GM23338 (cell line): ENCODE data around the gene DDX41. TPM values are rescaled to one million over a fixed set of nuclear protein-coding genes. Genes with fewer than 3 reads are reported as not detected.

Source experiments
- ATAC-seq: fragments of 200-7000 bp; cut with Tn5 transposase; 3 replicates; pipeline ENCODE4 v1.9.1; 2020
- DNase-seq: peaks from one replicate; pipeline ENCODE4 v3.0.0-alpha.2; 2015; ENCODE audit warnings: low spot score
- H2AFZ ChIP-seq: fragments of 200-600 bp; sonication (generic); 2 replicates; pipeline ENCODE4 v1.8.0; 2016; ENCODE audit warnings: antibody characterized with exemption, mild to moderate bottlenecking, moderate library complexity
- H3F3A ChIP-seq: fragments of 200-600 bp; sonication (generic); replicated peaks from 2 replicates; pipeline ENCODE4 v1.8.0; 2017; ENCODE audit warnings: antibody characterized with exemption, mixed run types, low read depth
- H3K27ac ChIP-seq: fragments of 200-600 bp; sonication (generic); 2 replicates; pipeline ENCODE4 v1.6.1; 2016; ENCODE audit warnings: low read depth
- H3K27me3 ChIP-seq: fragments of 200-600 bp; sonication (generic); 2 replicates; pipeline ENCODE4 v1.8.0; 2016; ENCODE audit warnings: mild to moderate bottlenecking, mixed run types, moderate library complexity; ENCODE audit not compliant: insufficient read depth
- H3K36me3 ChIP-seq: fragments of 200-600 bp; sonication (generic); 2 replicates; pipeline ENCODE4 v1.8.0; 2016; ENCODE audit warnings: mild to moderate bottlenecking; ENCODE audit not compliant: insufficient read depth
- H3K4me1 ChIP-seq: fragments of 200-600 bp; sonication (generic); 2 replicates; pipeline ENCODE4 v1.8.0; 2016; ENCODE audit warnings: mild to moderate bottlenecking, moderate library complexity; ENCODE audit not compliant: insufficient read depth
- H3K4me2 ChIP-seq: fragments of 200-600 bp; sonication (generic); 2 replicates; pipeline ENCODE4 v1.7.1; 2017; ENCODE audit warnings: mixed run types
- H3K4me3 ChIP-seq: fragments of 200-600 bp; sonication (generic); 2 replicates; pipeline ENCODE4 v1.6.1; 2016; ENCODE audit warnings: mixed run types
- H3K79me2 ChIP-seq: fragments of 200-600 bp; sonication (generic); replicated peaks from 2 replicates; pipeline ENCODE4 v1.8.0; 2017; ENCODE audit warnings: mild to moderate bottlenecking; ENCODE audit not compliant: insufficient read depth
- H3K9me2 ChIP-seq: fragments of 200-600 bp; sonication (generic); 2 replicates; pipeline ENCODE4 v1.8.0; 2017; ENCODE audit not compliant: insufficient read depth
- H4K20me1 ChIP-seq: fragments of 200-600 bp; sonication (generic); replicated peaks from 2 replicates; pipeline ENCODE4 v1.8.0; 2017; ENCODE audit warnings: mild to moderate bottlenecking; ENCODE audit not compliant: insufficient read depth
- H3K27ac Mint-ChIP-seq: 2 replicates; pipeline ENCODE4 v1.8.0; 2020; ENCODE audit warnings: inconsistent platforms, mild to moderate bottlenecking, moderate library complexity, mixed read lengths
- H3K27me3 Mint-ChIP-seq: 3 replicates; pipeline ENCODE4 v1.8.0; 2022; ENCODE audit warnings: low read depth, mild to moderate bottlenecking, moderate library complexity, mixed read lengths, inconsistent platforms; ENCODE audit not compliant: insufficient read depth, poor library complexity
- H3K36me3 Mint-ChIP-seq: 3 replicates; pipeline ENCODE4 v1.8.0; 2021; ENCODE audit warnings: low read depth, mild to moderate bottlenecking, inconsistent platforms, moderate library complexity, mixed read lengths
- H3K4me1 Mint-ChIP-seq: 3 replicates; pipeline ENCODE4 v1.8.0; 2020; ENCODE audit warnings: mild to moderate bottlenecking, inconsistent platforms, mixed read lengths
- H3K4me3 Mint-ChIP-seq: 3 replicates; pipeline ENCODE4 v1.8.0; 2021; ENCODE audit warnings: moderate library complexity, mild to moderate bottlenecking, inconsistent platforms, mixed read lengths
- H3K9me3 Mint-ChIP-seq: 3 replicates; pipeline ENCODE4 v1.8.0; 2020; ENCODE audit warnings: moderate library complexity, mild to moderate bottlenecking, inconsistent platforms, mixed read lengths
- CREB1 ChIP-seq: fragments of 250-450 bp; sonication (Bioruptor Pico); IDR thresholded peaks from 2 replicates; pipeline ENCODE4 v1.5.0; 2020; ENCODE audit warnings: low read depth, mild to moderate bottlenecking, moderate library complexity
- ETS1 ChIP-seq: IDR thresholded peaks from 2 replicates; pipeline ENCODE4 v1.6.1; 2016; ENCODE audit warnings: antibody characterized with exemption
- EZH2 ChIP-seq: fragments of 200-600 bp; sonication (generic); IDR thresholded peaks from one replicate; pipeline ENCODE4 v1.8.0; 2017; ENCODE audit warnings: antibody characterized with exemption, mild to moderate bottlenecking, low read depth; ENCODE audit not compliant: unreplicated experiment
- EZH2phosphoT487 ChIP-seq: fragments of 200-600 bp; sonication (generic); IDR thresholded peaks from one replicate; pipeline ENCODE4 v1.8.1; 2018; ENCODE audit warnings: antibody characterized with exemption; ENCODE audit not compliant: unreplicated experiment
- JUNB ChIP-seq: IDR thresholded peaks from one replicate; pipeline ENCODE4 v1.6.1; 2016; ENCODE audit warnings: antibody characterized with exemption; ENCODE audit not compliant: unreplicated experiment
- NANOG ChIP-seq: IDR thresholded peaks from 2 replicates; pipeline ENCODE4 v1.6.1; 2016; ENCODE audit warnings: antibody characterized with exemption, borderline replicate concordance
- POLR2AphosphoS5 ChIP-seq: IDR thresholded peaks from 2 replicates; pipeline ENCODE4 v1.6.1; 2016; ENCODE audit warnings: antibody characterized with exemption, low read depth
- REST ChIP-seq: IDR thresholded peaks from one replicate; pipeline ENCODE4 v1.6.1; 2018; ENCODE audit warnings: antibody characterized with exemption; ENCODE audit not compliant: unreplicated experiment
- STAT1 ChIP-seq: IDR thresholded peaks from one replicate; pipeline ENCODE4 v1.6.1; 2016; ENCODE audit warnings: antibody characterized with exemption; ENCODE audit not compliant: unreplicated experiment
- ZNF114 ChIP-seq: fragments of 250-450 bp; sonication (Bioruptor Pico); IDR thresholded peaks from 2 replicates; pipeline ENCODE4 v1.5.0; 2020; ENCODE audit warnings: mild to moderate bottlenecking, moderate library complexity
- ZNF331 ChIP-seq: fragments of 250-450 bp; sonication (Bioruptor Pico); IDR thresholded peaks from 2 replicates; pipeline ENCODE4 v1.5.0; 2020; ENCODE audit warnings: low read depth, mild to moderate bottlenecking, moderate library complexity
- polyA plus RNA-seq: library from polyadenylated mRNA; unstranded; fragments of >200 nt; fragmentation: Nextera tagmentation; extraction: Ambion mirVana; gene quantifications from 2 replicates; pipeline ENCODE4 v1.2.1, GENCODE V29; 2016
- total RNA-seq: library from RNA; depleted of rRNA; stranded (reverse); fragments of >200 nt; shearing (Covaris generic); gene quantifications from 2 replicates; pipeline ENCODE4 v1.2.3, GENCODE V29; 2014
- TF ChIP-seq, protein P1 (sequence below), 2 experiments: fragments of 200-600 bp in 1 of 2; sonication (generic) in 1 of 2; conservative IDR thresholded peaks; 2 replicates each; pipeline versions ENCODE4 v1.5.1 to v1.6.1; 2016 to 2017; ENCODE audit warnings: antibody characterized with exemption in 2 of 2, low read depth in 2 of 2, mild to moderate bottlenecking in 2 of 2, moderate library complexity in 1 of 2

Gene DDX41
- total and polyA plus RNA-seq, 2 experiments from 2014 or later, result 67.1 to 139 TPM

DNA sequence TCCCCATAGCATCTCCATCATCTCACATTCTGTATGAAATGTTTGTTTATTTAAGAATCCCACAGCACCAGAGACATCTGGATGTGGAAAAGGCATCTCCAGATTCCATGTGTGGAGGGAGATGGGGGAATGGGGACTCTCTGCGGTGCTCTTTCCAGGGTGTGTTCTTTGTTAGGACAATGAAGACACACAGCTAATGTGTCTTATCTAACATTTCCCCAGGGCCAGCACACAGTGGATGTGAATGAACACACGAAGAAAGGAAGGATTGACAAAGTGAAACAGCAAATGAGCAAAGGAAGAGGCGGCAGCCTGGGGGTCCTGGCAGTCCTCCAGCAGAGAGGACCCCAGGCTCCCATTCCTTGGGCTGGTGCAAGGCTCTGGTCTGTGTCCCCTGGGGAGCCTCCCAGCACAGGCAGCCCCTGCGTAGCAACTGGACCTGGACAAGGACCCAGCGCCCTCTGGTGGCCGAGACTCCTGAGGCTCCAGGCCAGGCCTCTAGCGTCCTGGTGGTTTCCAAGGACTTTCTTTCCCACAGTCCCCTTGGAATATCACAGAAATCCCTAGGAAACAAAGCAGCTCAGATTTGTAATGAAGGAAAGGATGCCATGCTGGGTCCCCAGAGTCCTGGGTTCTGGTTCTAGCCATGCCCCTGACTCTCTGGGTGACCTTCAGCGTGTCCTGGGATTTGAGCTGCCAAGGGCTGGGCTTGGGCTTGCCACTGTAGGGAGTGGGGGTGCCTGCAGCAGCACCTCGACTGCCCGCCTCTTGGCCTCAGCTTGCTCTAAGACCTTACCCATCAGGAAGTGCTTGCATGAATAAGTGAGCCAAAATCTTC is 15.9 kb downstream of the DDX41 start:
- DNase-seq (peak; percentile 97), ATAC-seq (peak; percentile 39)
- Mint-ChIP-seq H3K4me3 (no peak overlapping the region), H3K27ac (no peak overlapping the region), H3K27me3 (peaks cover 33% of the 10 kb centered on the region), H3K4me1 (peaks cover 32% of the 10 kb centered on the region), H3K9me3 (no peaks in the 10 kb centered on the region), H3K36me3 (peaks cover 7% of the 10 kb centered on the region)
- peak overlapping the region; percentile 35; the same call in 1 of the 2 replicates for H2AFZ ChIP-seq
- H3K27me3 ChIP-seq, result peaks cover 22% of the 10 kb centered on the region
- peak overlapping the region; percentile 36; the same call in 1 of the 2 replicates for H3K4me2 ChIP-seq
- no peaks in the 10 kb centered on the region; the same call in 1 of the 2 replicates for H4K20me1 ChIP-seq
- peaks cover 29% of the 10 kb centered on the region for H3K4me1 ChIP-seq
- H3K4me3 ChIP-seq, result no peak overlapping the region
- H3K79me2 ChIP-seq, result peaks cover 7% of the 10 kb centered on the region
- H3K27ac ChIP-seq, result no peak overlapping the region
- H3K9me2 ChIP-seq, result no peaks in the 10 kb centered on the region
- peaks cover 18% of the 10 kb centered on the region for H3F3A ChIP-seq
- H3K36me3 ChIP-seq, result no peaks in the 10 kb centered on the region
- TF ChIP-seq POLR2AphosphoS5 (no peak), ZNF331 (CRISPR knock-in tag) (no peak), ETS1 (no peak)
- TF ChIP-seq, protein P1, sequence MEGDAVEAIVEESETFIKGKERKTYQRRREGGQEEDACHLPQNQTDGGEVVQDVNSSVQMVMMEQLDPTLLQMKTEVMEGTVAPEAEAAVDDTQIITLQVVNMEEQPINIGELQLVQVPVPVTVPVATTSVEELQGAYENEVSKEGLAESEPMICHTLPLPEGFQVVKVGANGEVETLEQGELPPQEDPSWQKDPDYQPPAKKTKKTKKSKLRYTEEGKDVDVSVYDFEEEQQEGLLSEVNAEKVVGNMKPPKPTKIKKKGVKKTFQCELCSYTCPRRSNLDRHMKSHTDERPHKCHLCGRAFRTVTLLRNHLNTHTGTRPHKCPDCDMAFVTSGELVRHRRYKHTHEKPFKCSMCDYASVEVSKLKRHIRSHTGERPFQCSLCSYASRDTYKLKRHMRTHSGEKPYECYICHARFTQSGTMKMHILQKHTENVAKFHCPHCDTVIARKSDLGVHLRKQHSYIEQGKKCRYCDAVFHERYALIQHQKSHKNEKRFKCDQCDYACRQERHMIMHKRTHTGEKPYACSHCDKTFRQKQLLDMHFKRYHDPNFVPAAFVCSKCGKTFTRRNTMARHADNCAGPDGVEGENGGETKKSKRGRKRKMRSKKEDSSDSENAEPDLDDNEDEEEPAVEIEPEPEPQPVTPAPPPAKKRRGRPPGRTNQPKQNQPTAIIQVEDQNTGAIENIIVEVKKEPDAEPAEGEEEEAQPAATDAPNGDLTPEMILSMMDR (conservative IDR thresholded peaks at IDR 0.05; ENCODE audit: low read depth in 2 of 2), result peak; percentile 94 to 98; a peak in 3 of 4 replicates

DNA sequence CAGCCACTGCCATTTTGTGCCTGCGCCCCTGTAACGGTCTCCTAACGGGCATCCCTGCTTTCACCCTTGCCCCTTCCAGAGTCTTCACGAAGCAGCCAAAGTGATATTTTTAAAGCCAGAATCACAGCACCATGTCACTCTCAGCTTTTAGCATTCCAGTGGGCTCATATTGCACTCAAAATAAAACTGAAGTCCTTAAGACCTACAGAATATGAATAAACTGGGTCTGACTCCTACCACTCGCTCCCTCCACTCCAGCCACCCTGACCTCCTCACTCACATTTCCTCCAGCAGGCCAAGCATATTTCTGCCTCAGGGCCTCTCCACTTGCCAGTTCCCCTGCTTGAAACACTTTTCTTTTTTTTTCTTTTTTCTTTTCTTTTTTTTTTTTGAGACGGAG is 16.9 kb downstream of the DDX41 start:
- H3K27ac ChIP-seq, result no peak overlapping the region
- H3K36me3 ChIP-seq, result no peaks in the 10 kb centered on the region
- ATAC-seq (no peak), DNase-seq (no peak)
- H3K4me1 ChIP-seq, result peaks cover 39% of the 10 kb centered on the region
- H3F3A ChIP-seq, result peaks cover 27% of the 10 kb centered on the region
- H3K9me3 Mint-ChIP-seq, result no peaks in the 10 kb centered on the region
- H3K27ac Mint-ChIP-seq, result no peak overlapping the region
- H3K4me3 Mint-ChIP-seq, result peak overlapping the region; percentile 9; the same call in 1 of the 3 replicates
- H3K36me3 Mint-ChIP-seq, result peaks cover 8% of the 10 kb centered on the region
- H3K4me3 ChIP-seq, result no peak overlapping the region
- no peak overlapping the region for H3K4me2 ChIP-seq
- peaks cover 43% of the 10 kb centered on the region for H3K4me1 Mint-ChIP-seq
- H4K20me1 ChIP-seq, result no peaks in the 10 kb centered on the region; the same call in 1 of the 2 replicates
- H3K79me2 ChIP-seq, result peaks cover 14% of the 10 kb centered on the region
- peaks cover 36% of the 10 kb centered on the region for H3K27me3 Mint-ChIP-seq
- no peaks in the 10 kb centered on the region for H3K9me2 ChIP-seq
- no peak overlapping the region for H2AFZ ChIP-seq
- peaks cover 22% of the 10 kb centered on the region for H3K27me3 ChIP-seq
- TF ChIP-seq STAT1, result no peak
- no peak for TF ChIP-seq REST
- no peak for TF ChIP-seq CREB1
- no peak for TF ChIP-seq NANOG
- no peak for TF ChIP-seq ZNF331 (CRISPR knock-in tag)
- TF ChIP-seq EZH2, result no peak
- TF ChIP-seq EZH2phosphoT487, result no peak
- TF ChIP-seq ZNF114, result no peak
- no peak for TF ChIP-seq ETS1
- TF ChIP-seq JUNB, result no peak
